PFSK-1 (cell line): Measurements from ENCODE around the gene NDC1.

ENCODE experiments used
- POLR2AphosphoS5 ChIP-seq: IDR thresholded peaks from 2 replicates; pipeline ENCODE4 v1.6.1; 2012; ENCODE audit warnings: low read depth, mild to moderate bottlenecking, control low read depth, low read length, moderate library complexity
- REST ChIP-seq, 2 experiments: IDR thresholded peaks; 2 replicates each; pipeline versions ENCODE4 v1.6.1 to v1.8.0; 2011 to 2012; ENCODE audit warnings: low read depth in 2 of 2, low read length in 2 of 2, control low read depth in 1 of 2, inconsistent platforms in 1 of 2, mild to moderate bottlenecking in 1 of 2, moderate library complexity in 1 of 2; ENCODE audit not compliant: insufficient read depth in 1 of 2

GRCh38 chr1:53811414-53811851 is 26.7 kb downstream of the NDC1 start:
- TF ChIP-seq POLR2AphosphoS5 (no peak), REST (IDR thresholded peaks at IDR 0.05; ENCODE audit: insufficient read depth in 1 of 2, low read depth in 2 of 2, low read length in 2 of 2) (no peak)
